Measurements from ENCODE around the gene CPSF4. TPM values are rescaled to one million over a fixed set of nuclear protein-coding genes. Genes with fewer than 3 reads are reported as not detected.
"Not testable (repeated sequence)": the region's sequence is repeated elsewhere in the genome, so short reads cannot be mapped to it uniquely, and the experiment has no call there.

The CPSF4 gene
- total RNA-seq, 8 experiments from 2014 or later: 24.8 to 69.5 (median 41.8) TPM

GRCh38 chr7:99490878-99491277 lies 52.1 kb downstream of the CPSF4 start:
- no peak for ATAC-seq (replicated peaks in 6 of 8)
- H3K27ac ChIP-seq: no peak overlapping the region

DNA sequence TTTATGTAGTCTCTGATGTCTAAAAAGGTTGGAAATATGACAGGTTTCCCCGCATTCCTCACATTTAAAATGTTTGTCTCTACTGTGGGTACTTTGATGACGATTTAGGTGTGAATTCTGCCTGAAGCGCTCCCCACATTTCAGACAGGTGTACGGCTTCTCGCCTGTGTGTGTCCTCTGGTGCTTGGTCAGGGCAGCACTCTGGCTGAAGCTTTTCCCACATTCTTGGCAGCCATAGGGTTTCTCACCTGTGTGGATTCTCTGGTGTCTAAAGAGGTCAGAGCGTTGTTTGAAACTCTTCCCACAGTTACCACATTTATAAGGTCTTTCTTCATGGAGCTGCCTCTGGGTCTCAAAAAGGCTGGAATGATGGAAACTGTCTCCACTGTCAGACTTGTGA lies 55.1 kb downstream of the CPSF4 start:
- Histone ChIP-seq H3K4me3 (no peak overlapping the region), H3K27ac (no peak overlapping the region), H3K4me1 (replicated peaks in 1 of 2) (peaks cover 9 to 12% of the 10 kb centered on the region in 2 donors)
- WGBS, 10 experiments: 95 to 100% (median 100%) methylated on average over 1 to 5 of the region's 6 CpGs; no CpG with 5 or more reads in 5 of the 10 experiments
- in situ Hi-C loops (cut with MboI; ENCODE audit: low pct_unique_long_range_greater_than_20kb in 2 of 9, low sequenced_read_pairs in 9 of 9, unreplicated experiment in 9 of 9): no loop called here
- no peak for ATAC-seq (replicated peaks in 6 of 8)

More at GRCh38 chr7:99490878-99491277, 52.1 kb downstream of the CPSF4 start:
- no peaks in the 10 kb centered on the region for H3K4me1 ChIP-seq (replicated peaks in 1 of 2)
- in situ Hi-C loops (cut with MboI; ENCODE audit: low pct_unique_long_range_greater_than_20kb in 2 of 9, low sequenced_read_pairs in 9 of 9, unreplicated experiment in 9 of 9): no loop called here
- H3K4me3 ChIP-seq: no peak overlapping the region
- 60 to 100% (median 80%) methylated on average over 1 to 2 of the region's 3 CpGs; no CpG with 5 or more reads in 7 of the 10 experiments for WGBS, 10 experiments

DNA sequence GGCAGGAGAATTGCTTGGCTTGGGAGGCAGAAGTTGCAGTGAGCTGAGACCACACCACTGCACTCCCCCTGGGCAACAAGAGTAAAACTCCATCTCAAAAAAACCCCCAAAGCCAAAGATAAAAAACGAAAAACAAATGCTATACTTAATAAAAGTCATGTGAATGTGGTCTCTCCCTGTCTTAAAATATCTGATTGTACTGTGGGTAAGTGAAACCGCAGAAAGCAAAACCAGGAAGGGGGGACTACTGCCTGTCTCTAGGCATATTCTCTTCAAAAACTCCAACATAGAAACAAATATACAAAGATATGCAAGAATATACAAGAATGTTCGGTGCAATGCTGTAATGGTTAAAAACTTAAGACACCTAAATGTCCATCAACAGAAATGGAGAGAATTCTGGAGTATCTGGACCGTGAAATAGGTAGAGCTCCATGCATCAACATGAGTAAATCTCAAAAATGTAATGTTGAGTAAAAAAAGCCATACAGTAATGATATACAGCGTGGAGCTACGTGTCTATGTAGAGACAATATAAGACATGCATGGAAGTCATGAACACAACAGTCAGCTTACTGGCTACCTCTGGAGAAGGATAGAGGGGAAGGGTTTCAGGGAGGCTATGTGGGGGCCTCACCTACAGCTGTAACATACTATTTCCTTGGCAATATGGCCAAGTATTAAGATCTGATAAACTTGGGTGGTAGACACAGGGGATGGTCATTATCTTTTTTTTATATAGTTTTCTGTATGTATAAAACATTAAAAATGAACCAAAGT lies 59.2 kb downstream of the CPSF4 start:
- ATAC-seq (replicated peaks in 6 of 8): no peak
- peaks cover 9 to 14% of the 10 kb centered on the region in 2 donors for H3K4me1 ChIP-seq (replicated peaks in 1 of 2)
- in situ Hi-C loops (cut with MboI; ENCODE audit: low pct_unique_long_range_greater_than_20kb in 2 of 9, low sequenced_read_pairs in 9 of 9, unreplicated experiment in 9 of 9): no loop called here
- peak overlapping the region in 4 of 5 donors; percentile 59 to 84 (median 76) for H3K4me3 ChIP-seq
- H3K27ac ChIP-seq: no peak overlapping the region
- 61 to 100% (median 87%) methylated on average over 1 to 6 of the region's 6 CpGs for WGBS, 10 experiments

- 57 to 100% (median 74%) methylated on average over 1 to 7 of the region's 11 CpGs; no CpG with 5 or more reads in 4 of the 10 experiments for WGBS, 10 experiments
- in situ Hi-C loops (cut with MboI; ENCODE audit: low pct_unique_long_range_greater_than_20kb in 2 of 9, low sequenced_read_pairs in 9 of 9, unreplicated experiment in 9 of 9): no loop called here
- ATAC-seq (replicated peaks in 6 of 8): no peak
- no peak overlapping the region for H3K27ac ChIP-seq
- H3K4me1 ChIP-seq (replicated peaks in 1 of 2): peaks cover 9 to 14% of the 10 kb centered on the region in 2 donors
- peak overlapping the region; percentile 59 to 84 (median 76) for H3K4me3 ChIP-seq
Observed at GRCh38 chr7:99498546-99498944, 59.8 kb downstream of the CPSF4 start.

- H3K4me3 ChIP-seq: peak overlapping the region; percentile 59 to 84 (median 76)
- in situ Hi-C loops (cut with MboI; ENCODE audit: low pct_unique_long_range_greater_than_20kb in 2 of 9, low sequenced_read_pairs in 9 of 9, unreplicated experiment in 9 of 9): no loop called here
- ATAC-seq (replicated peaks in 6 of 8): peak in 2 of 8 experiments; percentile 3 to 4
- WGBS, 10 experiments: 0 to 10% (median 0%) methylated on average over 2 to 7 of the region's 14 CpGs; no CpG with 5 or more reads in 3 of the 10 experiments
- H3K4me1 ChIP-seq (replicated peaks in 1 of 2): peaks cover 9 to 14% of the 10 kb centered on the region in 2 donors
- H3K27ac ChIP-seq: peak overlapping the region; percentile 63 to 87
Observed at GRCh38 chr7:99499371-99499720, 60.6 kb downstream of the CPSF4 start.

DNA sequence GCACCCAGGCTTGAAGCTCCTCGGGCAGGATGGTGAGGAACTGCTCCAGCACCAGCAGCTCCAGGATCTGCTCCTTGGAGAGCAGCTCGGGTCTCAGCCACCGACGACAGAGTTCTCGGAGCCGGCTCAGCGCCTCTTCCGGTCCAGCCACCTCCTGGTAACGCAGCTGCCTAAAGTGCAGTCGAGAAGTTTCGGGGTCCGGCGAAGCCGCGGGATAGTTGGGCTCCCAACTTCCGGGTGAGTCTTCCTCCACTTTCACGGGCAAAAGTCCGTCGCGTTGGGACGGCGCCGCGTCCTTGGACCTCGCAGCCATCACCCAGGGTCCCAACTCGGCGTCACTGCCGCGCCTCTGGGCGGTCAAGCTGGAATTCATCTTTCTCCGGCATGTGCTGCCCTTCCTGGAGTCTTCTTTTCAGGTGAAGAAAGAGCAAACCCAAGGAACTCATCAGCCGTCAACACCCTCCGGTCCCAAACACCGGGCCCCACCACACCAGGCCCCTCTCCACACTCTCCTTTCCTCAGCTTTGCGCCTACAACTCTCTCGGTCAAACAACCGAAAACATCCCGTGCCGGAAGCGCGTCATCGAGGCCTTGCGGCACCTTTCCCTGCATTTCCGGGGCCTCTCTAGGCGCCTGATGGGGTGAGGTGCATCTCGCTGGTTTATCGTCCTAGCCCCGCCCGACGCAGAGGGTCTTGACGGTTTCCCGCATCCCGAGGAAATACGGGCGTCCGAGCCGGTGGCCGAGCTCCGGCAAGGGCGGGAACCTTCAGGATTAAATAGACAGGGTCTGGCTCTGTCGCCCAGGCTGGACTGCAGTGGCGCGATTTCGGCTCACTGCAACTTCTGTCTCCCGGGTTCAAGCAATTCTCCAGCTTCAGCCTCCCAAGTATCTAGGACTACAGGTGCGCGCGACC lies 61.2 kb downstream of the CPSF4 start, which contains the start of gene ZNF394:
Gene ZNF394, minus strand, starts transcription at position 561 of the 916 bp plus-strand sequence. Its CDS starts 188 bp downstream, at position 373.
- in situ Hi-C loops (cut with MboI; ENCODE audit: low pct_unique_long_range_greater_than_20kb in 2 of 9, low sequenced_read_pairs in 9 of 9, unreplicated experiment in 9 of 9): no loop called here
- Histone ChIP-seq H3K27ac (peak within 1 kb of the TSS; percentile 63 to 87), H3K4me3 (peak within 1 kb of the TSS; percentile 59 to 84 (median 76)), H3K4me1 (replicated peaks in 1 of 2) (peaks cover 9 to 14% of the 10 kb centered on the region in 2 donors)
- peak; percentile 34 to 55 (median 42) for ATAC-seq (replicated peaks in 6 of 8)
- WGBS, 10 experiments: 0 to 9% (median 2%) methylated on average over 4 to 19 of the region's 68 CpGs; no CpG with 5 or more reads in 5 of the 10 experiments

GRCh38 chr7:99500637-99501009 lies 61.9 kb downstream of the CPSF4 start:
- no peak for ATAC-seq (replicated peaks in 6 of 8)
- 46 to 82% (median 52%) methylated on average over 2 to 12 of the region's 16 CpGs; no CpG with 5 or more reads in 4 of the 10 experiments for WGBS, 10 experiments
- H3K4me1 ChIP-seq (replicated peaks in 1 of 2): peaks cover 9 to 14% of the 10 kb centered on the region in 2 donors
- peak overlapping the region; percentile 59 to 84 (median 76) for H3K4me3 ChIP-seq
- peak overlapping the region; percentile 22 to 87 for H3K27ac ChIP-seq
- in situ Hi-C loops (cut with MboI; ENCODE audit: low pct_unique_long_range_greater_than_20kb in 2 of 9, low sequenced_read_pairs in 9 of 9, unreplicated experiment in 9 of 9): no loop called here

DNA sequence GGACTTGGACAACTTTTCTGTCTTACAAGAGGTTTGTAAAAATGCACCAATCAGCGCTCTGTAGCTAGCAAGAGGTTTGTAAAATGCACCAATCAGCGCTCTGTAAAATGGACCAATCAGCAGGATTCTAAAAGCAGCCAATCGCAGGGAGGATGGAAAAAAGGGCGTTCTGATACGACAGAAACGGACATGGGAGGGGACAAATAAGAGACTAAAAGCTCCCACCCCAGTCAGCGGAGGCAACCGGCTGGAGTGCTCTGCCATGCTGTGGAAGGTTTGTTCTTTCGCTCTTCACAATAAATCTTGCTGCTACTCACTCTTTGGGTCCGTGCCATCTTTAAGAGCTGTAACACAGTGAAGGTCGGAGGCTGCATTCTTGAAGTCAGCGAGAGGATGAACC lies 62.5 kb downstream of the CPSF4 start:
- H3K27ac ChIP-seq; ATAC-seq (replicated peaks in 6 of 8); in situ Hi-C loops (cut with MboI; ENCODE audit: low pct_unique_long_range_greater_than_20kb in 2 of 9, low sequenced_read_pairs in 9 of 9, unreplicated experiment in 9 of 9): not testable (repeated sequence)
- peaks cover 14 to 15% of the 10 kb centered on the region in 2 donors for H3K4me1 ChIP-seq (replicated peaks in 1 of 2)
- 87 to 100% (median 95%) methylated on average over 1 to 10 of the region's 12 CpGs; no CpG with 5 or more reads in 1 of the 10 experiments for WGBS, 10 experiments
- peak overlapping the region in 1 of 5 donors; percentile 59 for H3K4me3 ChIP-seq

DNA sequence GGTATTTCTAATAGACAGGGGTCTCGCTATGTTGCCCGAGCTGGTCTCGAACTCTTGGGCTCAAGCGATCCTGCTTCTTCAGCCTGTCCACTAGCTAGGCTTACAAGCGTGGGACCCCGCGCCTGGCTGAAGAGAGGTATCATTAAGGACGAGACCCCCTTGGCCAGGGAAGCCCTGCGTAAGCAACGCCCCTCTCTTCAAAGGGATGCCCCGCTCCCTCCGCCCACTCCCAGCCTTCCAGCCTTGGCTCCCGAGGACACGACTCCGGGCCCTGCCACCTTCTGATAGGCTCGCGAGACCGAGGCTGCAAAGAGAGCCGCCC lies 65.5 kb downstream of the CPSF4 start:
- peaks cover 0 to 18% of the 10 kb centered on the region in 2 donors for H3K4me1 ChIP-seq (replicated peaks in 1 of 2)
- peak overlapping the region; percentile 63 to 95 (median 74) for H3K4me3 ChIP-seq
- in situ Hi-C loops (cut with MboI; ENCODE audit: low pct_unique_long_range_greater_than_20kb in 2 of 9, low sequenced_read_pairs in 9 of 9, unreplicated experiment in 9 of 9): no loop called here
- 0% methylated on average over 6 to 10 of the region's 19 CpGs; no CpG with 5 or more reads in 8 of the 10 experiments for WGBS, 10 experiments
- peak overlapping the region; percentile 90 to 96 for H3K27ac ChIP-seq
- peak in 6 of 8 experiments; percentile 86 to 90 (median 87) for ATAC-seq (replicated peaks in 6 of 8)

- peak within 1 kb of the TSS; percentile 63 to 95 (median 74) for H3K4me3 ChIP-seq
- WGBS, 10 experiments: 0 to 5% (median 1%) methylated on average over 1 to 11 of the region's 53 CpGs; no CpG with 5 or more reads in 6 of the 10 experiments
- peaks cover 0 to 18% of the 10 kb centered on the region in 2 donors for H3K4me1 ChIP-seq (replicated peaks in 1 of 2)
- peak within 1 kb of the TSS; percentile 90 to 96 for H3K27ac ChIP-seq
- in situ Hi-C loops (cut with MboI; ENCODE audit: low pct_unique_long_range_greater_than_20kb in 2 of 9, low sequenced_read_pairs in 9 of 9, unreplicated experiment in 9 of 9): no loop called here
- ATAC-seq (replicated peaks in 6 of 8): peak; percentile 77 to 86 (median 84)
Observed at GRCh38 chr7:99504603-99505323, 66.0 kb downstream of the CPSF4 start, which contains the start of gene ZKSCAN5. TSS of gene ZKSCAN5 (plus strand) at chr7:99504662. CDS start at chr7:99506045, 1,383 bp downstream.

GRCh38 chr7:99505324-99505662 lies 66.5 kb downstream of the CPSF4 start:
- ATAC-seq (replicated peaks in 6 of 8): peak in 2 of 8 experiments; percentile 1
- H3K4me1 ChIP-seq (replicated peaks in 1 of 2): peaks cover 0 to 18% of the 10 kb centered on the region in 2 donors
- H3K27ac ChIP-seq: peak overlapping the region; percentile 90 to 96
- in situ Hi-C loops (cut with MboI; ENCODE audit: low pct_unique_long_range_greater_than_20kb in 2 of 9, low sequenced_read_pairs in 9 of 9, unreplicated experiment in 9 of 9): no loop called here
- WGBS, 10 experiments: 0 to 40% (median 3%) methylated on average over 1 to 5 of the region's 11 CpGs; no CpG with 5 or more reads in 4 of the 10 experiments
- H3K4me3 ChIP-seq: peak overlapping the region; percentile 63 to 95 (median 74)
